Astrocyte of the cerebellum (primary cell): ENCODE measurements around the gene FAM120B.
"Not testable (repeated sequence)": the region's sequence is repeated elsewhere in the genome, so short reads cannot be mapped to it uniquely, and the experiment has no call there.

Experiments used
- DNase-seq: peaks from one replicate; pipeline ENCODE4 v3.0.0-alpha.2; 2011; ENCODE audit warnings: low read depth
- H3K4me3 ChIP-seq: 2 replicates; pipeline ENCODE4 v1.5.1; 2011; ENCODE audit warnings: mild to moderate bottlenecking, low read depth, low read length, moderate library complexity
- CTCF ChIP-seq: IDR thresholded peaks from 2 replicates; pipeline ENCODE4 v1.5.1; 2012; ENCODE audit warnings: low read length, low read depth, moderate library complexity, mild to moderate bottlenecking; ENCODE audit errors: missing control alignments
- in situ Hi-C: cut with HindIII; loops from 2 replicates; pipeline ENCODE4 v1.10.0; 2017; ENCODE audit warnings: low sequenced_read_pairs

Gene FAM120B

DNA sequence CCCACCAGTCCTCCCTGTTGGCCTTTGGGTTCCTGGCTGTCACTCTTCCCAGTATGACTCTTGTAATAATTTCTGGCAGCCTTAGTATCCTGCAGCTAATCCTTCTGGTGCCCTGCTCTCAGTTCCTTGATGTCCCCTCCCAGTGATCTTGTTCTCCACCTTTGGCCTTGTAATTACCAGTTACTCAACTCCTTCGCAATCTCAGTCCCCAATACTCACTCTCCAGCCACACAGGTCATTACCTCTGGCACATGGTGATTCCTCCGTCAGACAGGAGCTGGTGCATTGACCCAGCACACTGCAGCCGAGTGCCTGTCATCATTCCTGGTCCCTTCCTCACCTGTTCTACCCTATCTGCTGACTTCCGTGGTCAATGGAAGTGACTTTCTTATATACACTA is 101.4 kb downstream of the FAM120B start:
- TF ChIP-seq CTCF: no peak
- no peak for DNase-seq
- in situ Hi-C loops: no loop called here
- no peak overlapping the region for H3K4me3 ChIP-seq

GRCh38 chr6:170409746-170410145 is 103.2 kb downstream of the FAM120B start:
- in situ Hi-C loops: not testable (repeated sequence)

GRCh38 chr6:170410241-170410640 is 103.7 kb downstream of the FAM120B start:
- in situ Hi-C loops: no loop called here

More at GRCh38 chr6:170409746-170410145, 103.2 kb downstream of the FAM120B start:
- H3K4me3 ChIP-seq, DNase-seq: not testable (repeated sequence)

DNA sequence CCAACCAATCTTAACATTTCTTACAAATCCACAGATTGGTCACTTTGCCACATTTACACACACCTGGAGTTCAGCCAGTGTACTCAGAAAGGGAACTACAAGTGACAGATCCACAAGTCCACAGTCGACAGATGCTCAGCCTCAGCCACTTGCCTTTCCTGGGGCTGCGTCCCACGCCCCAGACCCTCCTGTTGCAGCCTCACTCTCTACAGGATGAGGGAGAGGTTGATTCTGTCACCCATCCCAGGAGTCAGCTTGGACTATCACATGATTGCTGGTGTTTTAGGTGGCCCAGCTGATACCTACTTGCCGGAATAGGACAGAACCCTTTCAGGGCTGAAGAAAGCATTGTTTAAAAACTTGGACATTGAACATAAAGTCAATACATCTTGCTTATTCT is 108.8 kb downstream of the FAM120B start:
- in situ Hi-C loops: no loop called here
- TF ChIP-seq CTCF: no peak

More at GRCh38 chr6:170410241-170410640, 103.7 kb downstream of the FAM120B start:
- TF ChIP-seq CTCF: no peak
- no peak for DNase-seq
- no peak overlapping the region for H3K4me3 ChIP-seq

GRCh38 chr6:170416303-170416702 is 109.7 kb downstream of the FAM120B start:
- DNase-seq: no peak
- H3K4me3 ChIP-seq: no peak overlapping the region
- in situ Hi-C loops: no loop called here
- TF ChIP-seq CTCF: no peak

More for the DNA sequence above, 108.8 kb downstream of the FAM120B start:
- no peak overlapping the region for H3K4me3 ChIP-seq
- no peak for DNase-seq

DNA sequence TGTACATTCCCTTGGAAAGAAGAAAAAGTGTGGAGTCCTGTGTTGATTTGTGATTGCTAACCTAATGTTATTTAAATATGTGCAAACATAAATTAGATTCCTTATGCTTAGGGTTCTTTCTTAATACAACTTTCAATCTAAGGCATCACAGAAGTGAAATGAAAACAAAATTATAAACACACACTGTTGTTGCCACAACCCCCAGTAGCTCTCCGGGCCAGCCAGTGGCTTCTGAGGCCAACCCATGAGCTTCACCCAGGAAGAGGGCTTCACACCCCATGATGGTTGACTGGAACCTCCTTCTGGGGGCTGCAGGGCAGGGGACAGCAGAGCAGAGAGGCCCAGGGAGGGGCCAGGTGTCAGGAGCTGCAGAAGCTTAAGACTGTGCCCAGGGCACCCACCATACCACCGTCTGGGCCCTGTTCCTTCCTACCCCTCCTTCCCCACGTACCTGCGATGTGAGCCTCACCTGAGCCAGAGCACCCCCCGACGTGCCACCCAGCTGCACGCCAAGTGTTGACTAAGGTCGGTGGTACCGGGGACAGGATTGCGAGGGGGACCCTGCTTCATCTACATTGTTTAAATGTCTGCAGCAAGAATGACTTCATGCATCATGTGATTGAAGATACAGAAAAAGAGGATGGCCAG is 110.5 kb downstream of the FAM120B start:
- in situ Hi-C loops: no loop called here
- no peak for TF ChIP-seq CTCF
- no peak overlapping the region for H3K4me3 ChIP-seq
- no peak for DNase-seq

DNA sequence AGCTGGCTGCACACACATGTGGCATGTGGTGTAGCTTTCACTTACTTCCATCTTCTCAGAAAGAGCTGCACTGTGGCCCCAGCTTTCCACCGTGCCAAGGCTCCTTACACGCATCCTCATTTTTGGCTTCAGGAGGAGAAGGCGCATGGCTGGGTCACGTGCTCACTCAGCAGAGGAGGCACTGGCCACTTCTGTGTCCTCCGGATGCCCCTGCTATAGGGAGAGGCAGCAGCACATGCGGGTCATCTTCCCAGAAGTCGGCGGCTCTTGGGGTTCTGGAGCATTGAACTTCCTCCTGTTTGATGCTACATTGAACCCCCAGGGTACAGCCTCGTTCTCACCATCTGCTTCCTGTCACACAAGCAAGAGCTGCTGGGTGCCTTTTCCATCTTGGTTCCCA is 111.3 kb downstream of the FAM120B start:
- H3K4me3 ChIP-seq: no peak overlapping the region
- DNase-seq: no peak
- TF ChIP-seq CTCF: no peak
- in situ Hi-C loops: no loop called here
